ENCODE results near the gene RRAS2.

Gene RRAS2

DNA sequence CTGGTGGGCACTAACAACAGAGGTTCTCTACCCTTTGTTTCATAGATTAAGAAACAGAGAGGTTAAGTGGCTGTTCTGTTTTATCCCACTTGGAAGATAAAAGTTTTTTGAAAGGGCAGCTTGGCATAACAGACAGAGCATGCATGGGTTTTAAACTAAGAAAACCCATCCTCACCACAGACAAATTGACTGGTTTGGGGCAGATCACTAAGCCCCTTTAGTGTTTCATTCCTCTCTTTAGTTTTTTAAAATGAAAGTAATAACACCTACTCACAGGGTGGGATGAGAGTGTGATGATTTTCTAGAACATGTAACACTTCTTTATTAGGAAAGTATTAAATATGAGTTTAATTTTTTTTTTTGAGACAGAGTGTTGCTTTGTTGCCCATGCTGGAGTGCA is 12.3 kb upstream of the RRAS2 start:
- H3K4me1 ChIP-seq (ENCODE audit: control insufficient read depth, insufficient read depth, low read length) = peaks cover 3% of the 10 kb centered on the region
- no peaks in the 10 kb centered on the region for H3K36me3 ChIP-seq (ENCODE audit: control insufficient read depth in 2 of 2, insufficient read depth in 2 of 2, low read length in 2 of 2)
- no peak overlapping the region for H3K9ac ChIP-seq (ENCODE audit: low read length in 2 of 2)
- H3K27me3 ChIP-seq (ENCODE audit: control insufficient read depth in 1 of 2, insufficient read depth in 2 of 2, low read length in 2 of 2) = no peaks in the 10 kb centered on the region
- no peaks in the 10 kb centered on the region for H3K9me3 ChIP-seq (ENCODE audit: control insufficient read depth in 2 of 2, low read length in 2 of 2)
- no peak overlapping the region for H3K4me3 ChIP-seq (ENCODE audit: low read length in 2 of 2)
- no peak overlapping the region for H3K27ac ChIP-seq (ENCODE audit: low read length)

DNA sequence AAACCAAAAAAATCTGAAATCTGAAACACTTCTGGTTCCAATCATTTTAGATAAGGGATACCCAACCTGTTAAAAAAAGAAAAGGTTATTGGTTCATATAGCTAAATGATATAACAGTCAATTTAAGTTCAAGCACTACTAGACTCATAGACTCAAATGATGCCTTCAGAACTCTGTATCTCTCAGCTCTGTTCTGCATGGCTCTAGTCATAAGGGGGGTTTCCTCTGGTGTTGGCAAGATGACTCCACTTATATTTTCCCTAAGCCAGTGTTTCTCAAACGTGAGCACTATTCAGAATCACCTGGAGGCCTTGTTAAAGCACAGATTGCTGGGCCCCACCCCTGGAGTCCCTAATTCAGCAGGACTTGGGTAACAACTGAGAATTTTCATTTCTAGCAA is 11.5 kb upstream of the RRAS2 start:
- Histone ChIP-seq H3K9ac (ENCODE audit: low read length in 2 of 2) (no peak overlapping the region), H3K4me1 (ENCODE audit: control insufficient read depth, insufficient read depth, low read length) (peaks cover 3% of the 10 kb centered on the region), H3K27ac (ENCODE audit: low read length) (no peak overlapping the region), H3K27me3 (ENCODE audit: control insufficient read depth in 1 of 2, insufficient read depth in 2 of 2, low read length in 2 of 2) (no peaks in the 10 kb centered on the region), H3K9me3 (ENCODE audit: control insufficient read depth in 2 of 2, low read length in 2 of 2) (no peaks in the 10 kb centered on the region), H3K36me3 (ENCODE audit: control insufficient read depth in 2 of 2, insufficient read depth in 2 of 2, low read length in 2 of 2) (no peaks in the 10 kb centered on the region), H3K4me3 (ENCODE audit: low read length in 2 of 2) (no peak overlapping the region)

DNA sequence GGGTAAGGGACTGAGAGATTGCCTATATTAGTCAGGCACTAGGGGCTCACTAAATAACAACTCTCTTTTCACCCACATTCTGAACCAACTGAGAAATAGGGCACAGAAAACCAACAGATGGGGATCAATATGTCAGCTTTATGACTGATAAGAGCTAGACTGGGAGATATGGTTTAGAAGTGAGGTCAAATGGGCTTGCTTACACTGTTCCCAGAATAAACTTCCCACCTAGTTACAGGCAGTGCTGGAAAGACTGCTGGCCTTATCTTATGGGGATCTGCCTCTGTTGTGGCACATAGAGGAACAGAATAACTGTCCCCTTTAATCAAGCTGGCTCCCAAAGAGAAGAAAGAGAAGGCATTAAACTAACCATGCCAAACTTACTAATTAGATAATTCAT is 10.6 kb upstream of the RRAS2 start:
- Histone ChIP-seq H3K4me3 (ENCODE audit: low read length in 2 of 2) (no peak overlapping the region), H3K27me3 (ENCODE audit: control insufficient read depth in 1 of 2, insufficient read depth in 2 of 2, low read length in 2 of 2) (no peaks in the 10 kb centered on the region), H3K9ac (ENCODE audit: low read length in 2 of 2) (no peak overlapping the region), H3K9me3 (ENCODE audit: control insufficient read depth in 2 of 2, low read length in 2 of 2) (no peaks in the 10 kb centered on the region), H3K27ac (ENCODE audit: low read length) (no peak overlapping the region), H3K4me1 (ENCODE audit: control insufficient read depth, insufficient read depth, low read length) (peaks cover 5% of the 10 kb centered on the region), H3K36me3 (ENCODE audit: control insufficient read depth in 2 of 2, insufficient read depth in 2 of 2, low read length in 2 of 2) (no peaks in the 10 kb centered on the region)

DNA sequence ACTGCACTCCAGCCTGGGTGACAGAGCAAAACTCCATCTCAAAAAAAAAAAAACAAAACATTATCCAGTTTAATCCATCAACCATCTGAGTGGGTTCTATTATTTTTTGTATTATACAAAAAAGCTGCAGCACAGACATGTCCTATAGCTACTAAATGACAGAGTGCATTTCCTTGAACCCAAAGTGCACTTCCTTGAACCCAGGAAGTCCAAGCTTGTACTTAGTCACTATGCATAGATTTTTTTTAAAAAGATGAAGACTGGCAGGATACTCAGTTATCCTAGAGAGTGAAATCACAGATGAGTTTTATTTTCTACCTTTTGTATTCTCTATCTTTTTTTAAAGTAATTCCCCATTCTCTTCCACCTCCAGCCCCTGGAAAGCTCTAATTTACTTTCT is 8.0 kb upstream of the RRAS2 start:
- Histone ChIP-seq H3K36me3 (ENCODE audit: control insufficient read depth in 2 of 2, insufficient read depth in 2 of 2, low read length in 2 of 2) (no peaks in the 10 kb centered on the region), H3K4me1 (ENCODE audit: control insufficient read depth, insufficient read depth, low read length) (peaks cover 8% of the 10 kb centered on the region), H3K9ac (ENCODE audit: low read length in 2 of 2) (no peak overlapping the region), H3K9me3 (ENCODE audit: control insufficient read depth in 2 of 2, low read length in 2 of 2) (no peaks in the 10 kb centered on the region), H3K27ac (ENCODE audit: low read length) (no peak overlapping the region), H3K27me3 (ENCODE audit: control insufficient read depth in 1 of 2, insufficient read depth in 2 of 2, low read length in 2 of 2) (no peaks in the 10 kb centered on the region), H3K4me3 (ENCODE audit: low read length in 2 of 2) (no peak overlapping the region)

DNA sequence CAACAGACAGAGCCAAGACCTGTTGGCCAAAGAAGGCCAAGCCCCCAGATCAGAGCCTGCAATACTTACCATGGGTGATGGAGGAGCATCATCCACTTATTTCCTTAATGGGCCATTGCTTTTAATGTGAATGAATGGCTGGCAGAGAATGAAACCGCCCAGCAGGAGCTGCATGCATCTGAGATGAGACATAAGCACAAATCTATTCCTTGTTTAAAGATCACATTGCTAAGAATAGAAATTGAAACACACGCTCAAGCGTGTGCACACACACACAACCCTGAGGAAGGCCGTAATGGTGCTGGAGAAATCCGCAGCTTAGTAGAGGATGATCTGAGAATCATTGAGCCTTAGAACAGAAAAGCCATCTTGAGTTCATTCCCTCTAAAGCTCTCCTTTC is 5.3 kb upstream of the RRAS2 start:
- Histone ChIP-seq H3K27ac (ENCODE audit: low read length) (peak overlapping the region; percentile 41), H3K9me3 (ENCODE audit: control insufficient read depth in 2 of 2, low read length in 2 of 2) (no peaks in the 10 kb centered on the region), H3K9ac (ENCODE audit: low read length in 2 of 2) (no peak overlapping the region), H3K4me3 (ENCODE audit: low read length in 2 of 2) (peak overlapping the region; percentile 3 to 29), H3K4me1 (ENCODE audit: control insufficient read depth, insufficient read depth, low read length) (peaks cover 11% of the 10 kb centered on the region), H3K27me3 (ENCODE audit: control insufficient read depth in 1 of 2, insufficient read depth in 2 of 2, low read length in 2 of 2) (no peaks in the 10 kb centered on the region), H3K36me3 (ENCODE audit: control insufficient read depth in 2 of 2, insufficient read depth in 2 of 2, low read length in 2 of 2) (no peaks in the 10 kb centered on the region)

DNA sequence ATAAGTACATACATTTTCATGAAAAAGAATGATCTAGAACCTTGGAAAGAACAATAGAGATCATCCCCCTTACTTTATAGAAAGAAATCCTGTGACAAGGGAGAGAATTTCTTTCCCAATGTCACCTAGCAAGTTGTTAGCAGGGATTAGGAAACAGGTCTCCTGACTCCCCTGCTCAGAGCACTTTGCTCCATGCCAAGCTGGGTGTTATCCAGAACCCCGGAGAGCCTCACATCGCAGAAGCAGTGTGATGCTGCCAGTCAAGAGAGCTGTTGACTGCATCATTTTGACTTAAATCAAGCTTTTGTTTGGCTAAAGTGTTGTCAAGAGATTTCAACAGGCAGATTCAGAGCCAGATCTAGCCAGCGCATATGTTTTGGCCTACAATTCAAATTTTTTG is 3.6 kb upstream of the RRAS2 start:
- no peak overlapping the region for H3K9ac ChIP-seq (ENCODE audit: low read length in 2 of 2)
- no peaks in the 10 kb centered on the region for H3K9me3 ChIP-seq (ENCODE audit: control insufficient read depth in 2 of 2, low read length in 2 of 2)
- no peaks in the 10 kb centered on the region for H3K27me3 ChIP-seq (ENCODE audit: control insufficient read depth in 1 of 2, insufficient read depth in 2 of 2, low read length in 2 of 2)
- no peak overlapping the region for H3K27ac ChIP-seq (ENCODE audit: low read length)
- H3K36me3 ChIP-seq (ENCODE audit: control insufficient read depth in 2 of 2, insufficient read depth in 2 of 2, low read length in 2 of 2) = no peaks in the 10 kb centered on the region
- H3K4me3 ChIP-seq (ENCODE audit: low read length in 2 of 2) = no peak overlapping the region
- H3K4me1 ChIP-seq (ENCODE audit: control insufficient read depth, insufficient read depth, low read length) = peaks cover 14% of the 10 kb centered on the region

DNA sequence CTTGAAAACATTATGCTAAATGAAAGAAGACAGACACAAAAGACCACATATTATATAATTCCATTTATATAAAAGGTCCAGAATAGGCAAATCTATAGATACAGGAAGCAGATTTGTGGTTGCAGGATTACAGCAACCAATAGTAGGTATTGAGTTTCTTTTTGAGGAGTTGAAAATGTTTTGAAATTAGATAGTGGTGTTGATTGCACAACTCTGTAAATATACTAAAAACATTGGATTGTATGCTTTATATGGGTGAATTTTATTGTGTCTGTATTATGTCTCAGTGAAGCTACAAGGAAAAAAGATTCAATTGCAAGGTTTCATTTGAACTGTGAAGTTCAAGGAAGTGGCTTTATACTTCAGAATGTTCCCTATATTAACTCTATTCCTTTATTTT is 3.0 kb upstream of the RRAS2 start:
- no peaks in the 10 kb centered on the region for H3K27me3 ChIP-seq (ENCODE audit: control insufficient read depth in 1 of 2, insufficient read depth in 2 of 2, low read length in 2 of 2)
- H3K9ac ChIP-seq (ENCODE audit: low read length in 2 of 2) = no peak overlapping the region
- no peak overlapping the region for H3K27ac ChIP-seq (ENCODE audit: low read length)
- peaks cover 14% of the 10 kb centered on the region for H3K4me1 ChIP-seq (ENCODE audit: control insufficient read depth, insufficient read depth, low read length)
- H3K4me3 ChIP-seq (ENCODE audit: low read length in 2 of 2) = no peak overlapping the region
- no peaks in the 10 kb centered on the region for H3K9me3 ChIP-seq (ENCODE audit: control insufficient read depth in 2 of 2, low read length in 2 of 2)
- no peaks in the 10 kb centered on the region for H3K36me3 ChIP-seq (ENCODE audit: control insufficient read depth in 2 of 2, insufficient read depth in 2 of 2, low read length in 2 of 2)

DNA sequence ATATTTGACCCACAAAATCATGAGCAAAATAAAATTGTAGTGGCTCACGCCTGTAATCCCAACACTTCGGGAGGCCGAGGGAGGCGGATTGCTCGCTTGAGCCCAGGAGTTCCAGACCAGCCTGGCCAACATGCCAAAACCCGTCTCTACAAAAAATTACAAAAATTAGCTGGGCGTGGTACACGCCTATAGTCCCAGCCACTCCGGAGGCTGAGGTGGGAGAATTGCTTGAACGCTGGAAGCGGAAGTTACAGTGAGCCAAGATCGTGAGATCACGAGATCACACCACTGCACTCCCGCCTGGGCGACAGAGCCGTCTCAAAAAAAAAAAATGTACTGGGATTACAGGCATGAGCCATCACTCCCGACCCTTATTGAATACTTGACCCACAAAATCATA is 2.0 kb upstream of the RRAS2 start:
- no peak overlapping the region for H3K27ac ChIP-seq (ENCODE audit: low read length)
- H3K36me3 ChIP-seq (ENCODE audit: control insufficient read depth in 2 of 2, insufficient read depth in 2 of 2, low read length in 2 of 2) = no peaks in the 10 kb centered on the region
- H3K9me3 ChIP-seq (ENCODE audit: control insufficient read depth in 2 of 2, low read length in 2 of 2) = no peaks in the 10 kb centered on the region
- H3K4me1 ChIP-seq (ENCODE audit: control insufficient read depth, insufficient read depth, low read length) = peaks cover 14% of the 10 kb centered on the region
- H3K4me3 ChIP-seq (ENCODE audit: low read length in 2 of 2) = no peak overlapping the region
- no peak overlapping the region for H3K9ac ChIP-seq (ENCODE audit: low read length in 2 of 2)
- H3K27me3 ChIP-seq (ENCODE audit: control insufficient read depth in 1 of 2, insufficient read depth in 2 of 2, low read length in 2 of 2) = no peaks in the 10 kb centered on the region

DNA sequence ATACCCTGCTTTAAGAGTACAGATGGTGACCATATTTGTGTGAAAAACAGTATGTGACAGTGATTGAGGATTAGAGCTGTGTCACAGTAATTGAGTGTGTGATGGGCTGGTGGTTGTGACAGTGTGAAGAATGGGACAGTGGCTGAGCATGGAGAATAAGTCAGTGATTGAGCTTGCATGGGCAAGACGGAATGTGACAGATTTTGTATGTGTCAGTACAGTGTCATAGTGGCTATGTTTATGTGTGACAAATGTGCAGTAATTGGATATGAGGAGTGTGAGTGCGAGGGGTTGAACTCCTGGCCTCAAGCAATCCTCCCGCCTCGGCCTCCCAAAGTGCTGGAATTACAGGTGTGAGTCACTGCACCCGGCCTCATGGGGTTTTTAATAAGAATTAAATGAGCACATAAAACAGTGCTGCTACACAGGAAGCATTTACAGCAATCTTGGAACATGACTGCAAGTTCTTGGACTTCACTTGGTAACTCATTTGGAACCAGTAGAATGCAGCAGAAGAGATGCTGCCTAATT is 583 bp upstream of the RRAS2 start:
- Histone ChIP-seq H3K4me1 (ENCODE audit: control insufficient read depth, insufficient read depth, low read length) (peaks cover 12% of the 10 kb centered on the region), H3K27ac (ENCODE audit: low read length) (no peak overlapping the region), H3K4me3 (ENCODE audit: low read length in 2 of 2) (peak overlapping the region; percentile 76 to 78), H3K9me3 (ENCODE audit: control insufficient read depth in 2 of 2, low read length in 2 of 2) (no peaks in the 10 kb centered on the region), H3K36me3 (ENCODE audit: control insufficient read depth in 2 of 2, insufficient read depth in 2 of 2, low read length in 2 of 2) (no peaks in the 10 kb centered on the region), H3K9ac (ENCODE audit: low read length in 2 of 2) (peak overlapping the region; percentile 49 to 52), H3K27me3 (ENCODE audit: control insufficient read depth in 1 of 2, insufficient read depth in 2 of 2, low read length in 2 of 2) (no peaks in the 10 kb centered on the region)

DNA sequence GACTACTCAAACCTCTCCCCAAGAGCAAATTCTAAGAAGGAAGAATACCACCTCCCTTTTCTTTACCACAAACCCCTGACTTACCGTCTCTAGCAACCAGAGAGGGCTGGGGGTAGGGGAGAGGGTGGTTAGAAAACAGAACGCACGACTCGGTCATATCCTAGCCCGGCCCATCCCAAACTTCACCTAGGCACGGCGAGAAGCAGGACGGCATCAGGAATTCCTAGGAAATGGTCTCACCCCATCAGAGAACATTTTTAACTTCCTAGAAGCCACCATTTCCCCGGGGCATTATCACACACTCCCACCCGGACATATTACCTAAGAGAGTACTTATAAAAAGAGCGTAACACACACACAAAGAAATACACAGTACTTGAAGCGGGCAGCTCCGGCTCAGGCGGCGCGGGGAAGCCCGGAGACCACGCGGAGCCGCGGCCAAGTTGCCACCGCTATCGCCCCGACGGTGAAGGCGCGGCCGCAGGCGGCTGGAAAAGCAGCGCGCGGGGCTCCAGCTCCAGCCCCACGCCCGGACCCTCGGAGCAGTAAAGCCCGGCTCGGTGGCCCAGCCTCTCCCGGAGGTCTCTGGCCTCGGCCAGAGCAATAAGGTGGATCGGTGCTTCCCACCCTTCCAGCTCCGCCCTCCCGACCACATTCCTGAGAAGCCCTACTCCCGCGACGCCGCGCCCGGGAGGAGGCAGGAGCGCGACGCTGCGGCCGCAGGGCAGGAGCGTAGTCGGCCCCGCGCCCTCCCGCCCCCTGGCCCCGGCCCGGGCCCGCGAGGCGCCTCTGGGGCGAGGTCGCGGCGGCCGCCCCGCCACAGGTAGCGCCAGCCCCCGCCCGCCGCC is 878 bp downstream of the RRAS2 start:
- Histone ChIP-seq H3K9ac (ENCODE audit: low read length in 2 of 2) (peak overlapping the region; percentile 73), H3K4me1 (ENCODE audit: control insufficient read depth, insufficient read depth, low read length) (peaks cover 6% of the 10 kb centered on the region)

DNA sequence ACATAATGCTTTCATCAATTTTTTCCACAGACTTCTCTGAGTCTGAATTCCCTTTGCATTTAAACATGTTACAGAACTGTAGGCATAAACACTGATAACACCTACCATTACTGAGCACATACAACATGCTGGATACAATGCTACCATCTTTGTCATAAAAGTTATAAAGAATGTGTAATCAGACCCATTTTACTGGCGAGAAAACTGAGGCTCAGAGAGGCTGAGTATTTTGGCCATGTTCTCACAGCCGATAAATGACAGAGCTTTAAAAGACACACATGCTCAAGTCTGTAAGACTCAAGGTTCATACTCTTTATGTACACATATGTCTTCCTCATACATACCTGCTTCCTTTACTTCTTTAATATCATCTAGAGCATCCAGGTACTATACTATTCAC is 2.6 kb downstream of the RRAS2 start:
- Histone ChIP-seq H3K27ac (ENCODE audit: low read length) (no peak overlapping the region), H3K4me3 (ENCODE audit: low read length in 2 of 2) (no peak overlapping the region), H3K27me3 (ENCODE audit: control insufficient read depth in 1 of 2, insufficient read depth in 2 of 2, low read length in 2 of 2) (no peaks in the 10 kb centered on the region), H3K4me1 (ENCODE audit: control insufficient read depth, insufficient read depth, low read length) (peaks cover 6% of the 10 kb centered on the region), H3K9me3 (ENCODE audit: control insufficient read depth in 2 of 2, low read length in 2 of 2) (no peaks in the 10 kb centered on the region), H3K9ac (ENCODE audit: low read length in 2 of 2) (no peak overlapping the region), H3K36me3 (ENCODE audit: control insufficient read depth in 2 of 2, insufficient read depth in 2 of 2, low read length in 2 of 2) (no peaks in the 10 kb centered on the region)

More for the DNA sequence above, 878 bp downstream of the RRAS2 start:
- Histone ChIP-seq H3K4me3 (ENCODE audit: low read length in 2 of 2) (peak overlapping the region; percentile 58 to 78), H3K27me3 (ENCODE audit: control insufficient read depth in 1 of 2, insufficient read depth in 2 of 2, low read length in 2 of 2) (no peaks in the 10 kb centered on the region), H3K36me3 (ENCODE audit: control insufficient read depth in 2 of 2, insufficient read depth in 2 of 2, low read length in 2 of 2) (no peaks in the 10 kb centered on the region), H3K27ac (ENCODE audit: low read length) (no peak overlapping the region), H3K9me3 (ENCODE audit: control insufficient read depth in 2 of 2, low read length in 2 of 2) (no peaks in the 10 kb centered on the region)
